IPS-11a (cell line): Measurements from ENCODE around the gene SGK1.
"Not testable (repeated sequence)": the region's sequence is repeated elsewhere in the genome, so short reads cannot be mapped to it uniquely, and the experiment has no call there.

Source experiments
- H3K4me3 ChIP-seq: one replicate; pipeline ENCODE4 v1.5.1; 2013; ENCODE audit warnings: low read depth, low read length, control low read depth

Gene SGK1

DNA sequence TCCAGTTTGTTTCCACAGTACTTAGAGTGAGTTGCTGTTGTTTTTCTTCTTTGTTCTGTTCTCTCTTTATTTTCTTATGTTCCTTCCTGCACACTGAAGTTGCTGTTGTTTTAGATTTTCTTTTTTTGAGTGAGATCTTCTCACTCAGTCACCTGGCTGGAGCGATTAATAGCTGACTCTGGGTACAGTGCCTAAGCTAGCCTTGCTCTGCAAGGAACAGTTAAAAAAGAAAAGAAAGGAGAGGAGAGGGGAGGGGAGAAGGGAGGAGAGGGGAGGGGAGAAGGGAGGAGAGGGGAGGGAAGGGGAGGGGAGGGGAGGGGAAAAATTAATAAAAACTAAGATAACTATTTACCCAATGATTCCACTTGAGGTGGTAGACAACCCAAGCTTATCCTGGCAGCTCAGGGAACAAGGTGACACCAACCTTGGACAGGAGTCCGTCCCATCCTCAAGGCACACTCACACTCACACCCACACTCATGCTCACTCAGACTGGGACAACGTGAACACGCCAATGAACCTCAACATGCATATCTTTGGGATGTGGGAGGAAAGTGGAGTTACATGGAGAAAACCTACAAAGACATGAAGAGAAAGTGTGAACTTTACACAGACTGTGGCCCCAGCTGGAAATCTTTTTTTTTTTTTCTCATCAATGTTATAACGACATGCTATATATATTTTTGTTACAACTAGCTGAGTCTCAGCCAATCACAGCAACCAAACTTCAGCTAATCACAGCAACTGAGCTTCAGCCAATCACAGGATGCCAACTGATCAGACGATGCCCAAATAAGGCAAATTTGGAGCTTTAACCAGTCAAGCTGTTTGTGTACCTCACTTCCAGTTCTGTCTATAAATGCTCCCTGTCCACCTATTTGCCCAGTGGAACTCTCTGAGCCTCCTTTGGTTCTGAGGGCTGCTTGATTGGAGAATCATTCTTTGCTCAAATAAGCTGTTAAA is 124.1 kb downstream of the SGK1 start:
- H3K4me3 ChIP-seq, result no peak overlapping the region

DNA sequence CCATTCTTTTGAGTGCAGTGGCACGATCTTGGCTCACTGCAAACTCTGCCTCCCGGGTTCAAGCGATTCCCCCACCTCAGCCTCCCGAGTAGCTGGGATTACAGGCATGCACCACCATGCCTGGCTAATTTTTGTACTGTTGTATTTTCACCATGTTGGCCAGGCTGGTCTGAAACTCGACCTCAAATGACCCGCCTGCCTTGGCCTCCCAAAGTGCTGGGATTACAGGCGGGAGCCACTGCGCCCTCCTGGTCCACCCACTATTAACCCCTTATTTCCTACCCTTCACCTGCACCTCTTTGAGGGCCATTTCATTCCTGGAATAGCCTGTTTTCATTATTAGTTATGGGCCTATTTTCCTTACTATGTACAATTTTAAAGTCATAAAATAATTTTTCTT is 125.3 kb downstream of the SGK1 start:
- not testable (repeated sequence) for H3K4me3 ChIP-seq

DNA sequence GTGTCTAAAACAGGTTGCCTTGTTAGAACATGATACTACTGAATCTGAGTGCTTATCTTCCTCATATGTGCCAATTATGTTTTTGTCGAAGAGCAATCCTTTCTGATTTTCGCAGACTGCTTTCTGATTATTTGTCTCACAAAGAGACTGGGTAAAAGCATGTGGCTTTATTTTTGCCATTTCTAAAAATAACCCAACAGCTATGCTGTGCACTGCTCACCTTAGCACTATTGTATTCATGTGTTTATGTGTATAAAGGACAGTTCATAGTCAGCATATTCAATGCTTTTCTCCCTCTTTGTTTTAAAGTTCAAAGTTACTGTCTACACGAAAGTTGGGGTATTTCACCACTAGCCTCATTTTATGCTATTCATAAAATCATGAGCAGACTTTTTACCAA is 127.0 kb downstream of the SGK1 start:
- H3K4me3 ChIP-seq, result no peak overlapping the region

DNA sequence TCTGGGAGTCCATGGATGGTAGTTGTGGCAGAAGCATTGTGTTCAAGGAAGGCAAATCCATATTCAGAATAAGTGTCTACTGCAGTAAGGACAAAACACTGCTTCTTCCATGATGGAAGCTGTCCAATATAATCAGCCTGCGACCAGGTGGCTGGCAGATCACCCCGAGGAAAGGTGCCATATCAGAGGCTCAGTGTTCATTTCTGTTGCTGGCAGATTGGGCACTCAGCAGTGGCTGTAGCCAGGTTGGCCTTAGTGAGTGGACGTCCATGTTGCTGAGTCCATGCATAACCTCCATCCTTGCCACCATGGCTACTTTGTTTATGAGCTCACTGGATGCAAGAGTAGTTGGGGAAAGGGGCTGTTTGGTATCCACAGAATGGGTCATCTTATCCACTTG is 130.2 kb downstream of the SGK1 start:
- H3K4me3 ChIP-seq, result no peak overlapping the region

DNA sequence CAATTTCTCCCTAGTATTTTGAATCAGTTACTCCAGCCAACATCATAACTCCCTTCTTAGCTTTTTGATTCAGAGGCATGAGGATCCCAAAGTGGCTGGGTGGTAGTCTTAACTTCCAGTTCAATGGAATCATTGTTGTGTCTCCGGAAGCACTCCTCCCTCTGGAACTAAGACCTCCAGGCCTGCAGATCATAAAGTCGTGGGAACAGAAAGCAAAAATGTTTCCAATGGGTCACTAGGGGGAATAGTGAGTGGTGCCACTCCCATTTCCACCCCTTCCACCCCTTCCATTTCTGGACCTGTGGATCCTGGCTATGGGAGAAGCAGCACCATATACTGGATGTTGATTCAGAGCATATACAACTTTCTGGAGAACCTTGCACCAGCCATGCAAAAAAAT is 130.8 kb downstream of the SGK1 start:
- H3K4me3 ChIP-seq, result no peak overlapping the region

DNA sequence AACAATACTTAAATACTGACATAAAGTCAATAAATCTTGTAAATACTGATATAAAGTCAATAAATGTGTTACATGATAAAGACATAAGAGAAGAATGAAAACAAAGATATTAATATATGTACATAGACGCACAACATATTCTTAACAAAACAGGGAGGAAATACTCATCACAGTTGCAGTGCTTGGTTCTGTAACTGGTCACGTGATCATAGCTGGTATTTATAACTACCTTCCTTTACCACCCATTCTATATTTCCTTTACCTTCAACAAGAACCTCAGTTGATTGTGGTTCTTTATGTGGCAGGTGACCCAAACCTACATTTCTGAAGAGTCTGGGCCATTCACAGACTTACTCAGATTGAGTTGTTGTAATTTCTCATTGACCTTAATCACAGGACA is 131.6 kb downstream of the SGK1 start:
- H3K4me3 ChIP-seq, result no peak overlapping the region

DNA sequence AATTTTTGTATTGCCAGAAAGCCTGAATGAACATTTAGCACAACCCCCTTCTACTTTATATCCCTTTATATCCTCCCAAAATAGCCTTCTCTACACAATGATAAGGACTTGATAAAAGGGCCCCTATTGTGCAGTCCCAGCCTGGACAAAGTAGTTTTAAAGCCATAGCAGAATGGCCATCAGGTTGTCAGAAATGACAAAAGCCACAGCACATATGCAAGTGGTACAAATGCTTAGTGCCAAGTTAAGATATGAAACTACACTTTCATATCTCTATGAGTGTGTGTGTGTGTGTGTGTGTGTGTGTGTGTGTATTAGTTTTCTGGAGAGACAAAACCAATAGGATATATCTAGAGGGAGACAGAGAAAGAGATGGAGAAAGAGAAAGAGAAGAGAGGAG is 132.6 kb downstream of the SGK1 start:
- H3K4me3 ChIP-seq, result no peak overlapping the region

DNA sequence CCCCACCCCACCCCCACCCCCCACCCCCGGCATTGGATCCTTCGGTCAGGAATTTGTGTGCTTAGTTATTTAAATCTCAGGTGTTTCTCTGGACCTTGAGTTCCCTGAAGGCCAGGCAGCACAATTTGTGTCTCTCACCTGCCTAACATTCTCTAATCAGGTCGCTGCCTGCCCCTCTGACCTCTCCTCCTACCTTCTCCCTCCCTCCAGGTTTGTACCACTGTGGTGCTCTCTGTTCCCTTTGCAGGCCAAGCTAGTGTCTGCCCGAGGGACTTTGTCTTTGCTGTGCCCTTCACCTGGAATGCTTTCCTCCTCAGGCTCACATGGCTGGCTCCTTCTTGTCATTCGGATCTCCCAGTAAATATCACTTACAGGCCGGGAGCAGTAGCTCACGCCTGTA is 134.1 kb downstream of the SGK1 start:
- H3K4me3 ChIP-seq, result no peak overlapping the region

DNA sequence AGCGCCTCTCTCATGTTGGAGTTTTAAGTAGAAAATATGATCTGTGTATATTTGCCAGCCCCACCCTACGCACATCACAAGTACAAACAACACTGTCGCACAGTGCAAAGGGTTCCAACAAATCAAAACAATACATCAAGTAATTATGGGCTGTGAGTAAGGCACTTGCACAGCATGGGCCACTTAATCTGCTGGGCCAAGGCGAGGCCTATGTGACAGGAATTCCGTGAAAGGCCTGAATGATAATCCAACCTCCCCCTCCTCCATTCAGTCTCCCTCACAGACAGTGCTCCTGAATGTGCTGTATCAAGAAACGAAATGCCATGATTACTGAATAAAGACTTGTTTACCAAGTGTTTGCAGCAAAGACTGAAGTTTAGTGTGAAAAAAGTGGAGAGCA is 135.4 kb downstream of the SGK1 start:
- H3K4me3 ChIP-seq, result no peak overlapping the region

DNA sequence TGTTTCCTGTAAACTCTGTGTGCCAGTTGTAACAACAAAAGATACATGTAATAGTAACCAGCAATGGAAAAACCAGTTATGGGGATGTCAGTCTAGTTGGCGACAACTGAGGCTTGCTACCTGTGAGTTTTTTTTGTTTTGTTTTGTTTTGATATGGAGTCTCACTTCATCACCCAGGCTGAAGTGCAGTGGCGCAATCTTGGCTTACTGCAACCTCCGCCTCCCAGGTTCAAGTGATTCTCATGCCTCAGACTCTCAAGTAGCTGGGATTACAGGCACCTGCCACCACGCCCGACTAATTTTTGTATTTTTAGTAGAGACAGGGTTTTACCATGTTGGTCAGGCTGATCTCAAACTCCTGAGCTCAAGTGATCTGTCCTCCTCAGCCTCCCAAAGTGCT is 136.2 kb downstream of the SGK1 start:
- H3K4me3 ChIP-seq, result not testable (repeated sequence)

DNA sequence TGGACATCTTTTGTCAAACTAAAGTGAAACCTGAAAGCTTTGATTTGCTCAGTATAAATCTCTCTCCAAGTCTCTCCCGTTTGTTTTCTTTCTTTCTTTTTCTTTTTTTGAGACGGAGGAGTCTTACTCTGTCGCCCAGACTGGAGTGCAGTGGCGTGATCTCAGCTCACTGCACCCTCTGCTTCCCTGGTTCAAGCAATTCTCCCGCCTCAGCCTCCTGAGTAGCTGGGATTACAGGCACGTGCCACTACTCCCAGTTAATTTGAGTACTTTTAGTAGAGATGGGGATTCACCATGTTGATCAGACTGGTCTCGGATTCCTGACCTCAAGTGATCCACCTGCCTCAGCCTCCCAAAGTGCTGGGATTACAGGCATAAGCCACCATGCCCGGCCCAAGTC is 136.7 kb downstream of the SGK1 start:
- not testable (repeated sequence) for H3K4me3 ChIP-seq

DNA sequence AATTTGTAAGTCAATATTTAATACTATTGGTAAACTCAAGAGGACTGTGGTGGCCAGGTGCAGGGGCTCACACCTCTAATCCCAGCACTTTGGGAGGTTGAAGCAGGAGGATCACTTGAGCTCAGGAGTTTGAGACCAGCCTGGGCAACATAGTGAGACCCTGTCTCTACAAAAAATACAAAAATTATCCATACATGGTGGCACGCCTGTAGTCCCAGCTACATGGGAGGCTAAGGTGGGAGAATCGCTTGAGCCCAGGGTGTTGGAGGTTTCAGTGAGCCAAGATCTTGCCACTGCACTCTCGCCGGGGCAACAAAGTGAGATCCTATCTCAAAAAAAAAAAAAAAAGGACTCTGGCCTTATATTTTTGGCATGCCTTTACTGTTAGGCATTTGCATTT is 137.4 kb downstream of the SGK1 start:
- not testable (repeated sequence) for H3K4me3 ChIP-seq

DNA sequence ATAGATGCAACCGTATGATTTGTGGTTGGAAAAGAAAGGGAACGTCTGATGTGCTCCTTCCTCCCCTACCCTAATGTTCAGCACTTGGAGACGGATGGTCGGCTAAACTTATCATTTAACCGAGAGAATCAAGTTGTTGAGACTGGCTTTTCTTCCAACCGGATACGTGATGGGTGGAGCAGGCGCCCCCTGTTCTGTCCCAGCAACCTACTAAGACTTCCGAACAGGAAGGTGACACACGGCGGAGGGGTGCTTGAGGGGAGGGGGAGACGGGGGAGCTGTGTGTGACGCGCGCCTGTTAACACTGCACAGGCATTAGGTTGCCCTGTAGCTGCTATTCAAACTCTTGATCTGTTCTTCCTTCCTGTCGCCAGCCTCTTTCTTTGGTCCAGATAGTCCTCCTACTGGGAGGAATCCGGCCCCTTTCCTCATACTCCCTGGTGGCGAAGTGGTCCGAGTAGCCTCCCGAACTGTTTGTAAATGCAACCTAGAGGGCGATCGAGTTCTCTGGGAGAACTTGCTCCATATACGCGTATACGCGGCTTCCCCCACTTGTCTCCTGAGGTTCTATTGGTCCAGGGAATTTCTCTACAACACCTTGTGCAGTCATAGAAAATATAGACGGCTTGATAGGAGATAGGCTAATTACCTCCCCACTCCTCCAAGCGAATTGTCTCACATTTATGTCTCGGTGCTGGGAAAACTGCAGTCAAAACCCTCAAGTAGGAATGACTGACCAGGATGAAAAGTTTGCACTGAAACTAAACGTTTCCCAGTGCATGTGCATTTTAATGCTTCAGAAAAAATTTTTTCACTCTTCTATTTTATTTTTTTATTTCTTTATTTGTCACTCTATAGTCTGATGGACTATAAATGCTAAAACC is 139.5 kb downstream of the SGK1 start:
- peak overlapping the region; percentile 29 for H3K4me3 ChIP-seq

DNA sequence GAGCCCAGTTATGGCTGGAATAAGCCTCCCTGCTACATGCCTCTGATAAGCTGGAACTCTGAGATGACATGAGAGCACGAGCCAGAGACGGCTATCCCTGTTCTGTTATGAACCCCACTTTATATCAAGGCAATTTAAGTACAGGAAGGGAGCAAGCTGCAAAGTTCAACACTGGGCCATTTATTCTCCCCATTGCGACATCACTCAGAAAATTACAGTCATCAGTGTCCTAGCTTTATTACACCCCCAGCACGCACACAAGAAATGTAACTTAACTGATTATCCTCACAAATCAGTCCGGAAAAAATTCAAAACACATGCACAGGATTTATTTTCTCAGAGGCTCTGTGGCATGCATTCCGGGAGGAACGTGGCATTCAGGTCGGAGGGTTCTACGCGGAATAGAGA is 140.2 kb downstream of the SGK1 start:
- H3K4me3 ChIP-seq, result peak overlapping the region; percentile 29

DNA sequence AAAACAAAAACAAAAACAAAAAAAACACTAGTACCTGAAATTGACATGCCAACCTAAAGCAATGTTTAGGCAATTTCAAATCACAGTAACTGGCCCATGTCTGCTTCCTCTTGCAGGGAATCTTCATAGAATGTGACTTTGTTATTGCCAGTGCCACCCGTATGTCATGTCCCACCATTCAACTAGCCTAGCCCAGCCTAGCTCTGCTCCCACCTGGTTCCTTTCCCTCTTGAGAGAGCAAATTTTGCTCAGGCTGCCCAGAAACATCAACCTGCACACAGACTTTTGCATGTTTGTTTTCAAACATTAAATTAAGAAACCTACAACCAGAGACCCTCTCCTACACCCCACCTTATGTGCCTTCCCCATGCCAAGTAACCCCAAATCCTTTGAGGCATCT is 140.7 kb downstream of the SGK1 start:
- H3K4me3 ChIP-seq, result no peak overlapping the region

DNA sequence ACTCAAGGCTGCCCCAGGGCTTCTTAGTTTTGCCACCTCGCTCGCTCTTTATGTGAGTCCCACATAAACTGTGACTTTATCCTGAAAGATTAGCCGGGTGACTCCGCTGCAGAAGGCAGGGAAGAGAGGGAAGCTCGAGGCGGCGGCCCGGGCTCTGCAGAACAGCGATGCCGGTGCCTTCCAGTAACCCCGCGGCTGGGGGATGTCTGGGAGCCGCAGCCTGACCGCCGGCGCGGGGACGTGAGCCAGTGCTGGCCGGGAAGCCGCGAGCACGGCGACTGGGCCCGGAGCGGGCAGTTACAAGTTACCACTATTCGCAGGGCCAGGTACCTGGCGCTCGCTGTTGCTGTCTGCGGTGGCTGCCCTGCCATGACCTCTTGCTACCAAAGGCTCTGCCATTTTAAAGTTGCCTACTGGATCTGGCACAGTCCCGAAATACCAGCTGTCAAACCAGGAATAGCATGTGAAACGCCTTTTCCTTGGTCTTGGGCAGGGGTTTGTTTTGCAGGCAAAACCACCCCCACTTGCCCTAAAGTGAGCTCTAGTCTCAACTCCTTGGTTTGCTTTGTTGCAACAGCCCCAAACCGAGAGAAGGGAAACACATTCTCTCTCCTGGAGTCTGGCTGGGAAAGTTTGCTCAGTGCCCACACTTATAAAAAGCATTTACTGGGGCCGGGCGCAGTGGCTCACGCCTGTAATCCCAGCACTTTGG is 141.5 kb downstream of the SGK1 start:
- H3K4me3 ChIP-seq, result peak overlapping the region; percentile 63

DNA sequence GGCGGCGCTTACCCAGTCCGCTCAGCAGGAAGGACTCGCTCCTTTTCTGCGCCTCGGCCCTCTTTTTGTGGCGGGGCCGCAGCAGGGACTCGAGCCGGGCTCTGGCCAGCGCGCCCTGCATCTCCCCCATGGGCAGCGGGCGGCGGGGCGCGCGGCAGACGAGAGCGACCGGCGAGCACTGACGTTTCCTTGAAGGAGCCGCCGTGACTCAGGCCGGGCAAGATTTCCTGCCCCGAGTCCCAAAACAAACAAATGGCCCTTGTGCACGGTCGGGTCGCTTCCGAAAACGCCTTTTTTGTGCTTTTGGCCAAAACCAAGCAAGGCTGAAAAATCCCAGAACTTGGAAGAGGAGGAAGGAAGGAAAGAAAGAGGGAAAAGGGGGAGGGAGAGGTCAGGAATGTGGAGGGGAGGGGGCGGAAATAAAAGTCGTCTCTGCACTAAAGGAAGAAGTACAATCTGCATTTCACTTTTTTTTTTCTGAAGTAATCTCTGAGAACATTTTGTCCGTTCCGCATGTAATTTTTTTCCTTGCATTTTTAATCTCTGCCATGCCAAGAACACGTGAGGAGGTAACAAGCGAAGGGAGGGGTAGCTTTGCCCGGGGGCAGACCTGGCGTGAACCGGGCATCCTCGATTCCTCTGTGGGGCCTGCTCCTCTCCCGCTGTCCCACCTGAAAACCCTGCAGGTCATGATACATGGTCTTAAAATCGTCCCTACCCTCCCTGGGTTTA is 142.2 kb downstream of the SGK1 start:
- H3K4me3 ChIP-seq, result peak overlapping the region; percentile 63

DNA sequence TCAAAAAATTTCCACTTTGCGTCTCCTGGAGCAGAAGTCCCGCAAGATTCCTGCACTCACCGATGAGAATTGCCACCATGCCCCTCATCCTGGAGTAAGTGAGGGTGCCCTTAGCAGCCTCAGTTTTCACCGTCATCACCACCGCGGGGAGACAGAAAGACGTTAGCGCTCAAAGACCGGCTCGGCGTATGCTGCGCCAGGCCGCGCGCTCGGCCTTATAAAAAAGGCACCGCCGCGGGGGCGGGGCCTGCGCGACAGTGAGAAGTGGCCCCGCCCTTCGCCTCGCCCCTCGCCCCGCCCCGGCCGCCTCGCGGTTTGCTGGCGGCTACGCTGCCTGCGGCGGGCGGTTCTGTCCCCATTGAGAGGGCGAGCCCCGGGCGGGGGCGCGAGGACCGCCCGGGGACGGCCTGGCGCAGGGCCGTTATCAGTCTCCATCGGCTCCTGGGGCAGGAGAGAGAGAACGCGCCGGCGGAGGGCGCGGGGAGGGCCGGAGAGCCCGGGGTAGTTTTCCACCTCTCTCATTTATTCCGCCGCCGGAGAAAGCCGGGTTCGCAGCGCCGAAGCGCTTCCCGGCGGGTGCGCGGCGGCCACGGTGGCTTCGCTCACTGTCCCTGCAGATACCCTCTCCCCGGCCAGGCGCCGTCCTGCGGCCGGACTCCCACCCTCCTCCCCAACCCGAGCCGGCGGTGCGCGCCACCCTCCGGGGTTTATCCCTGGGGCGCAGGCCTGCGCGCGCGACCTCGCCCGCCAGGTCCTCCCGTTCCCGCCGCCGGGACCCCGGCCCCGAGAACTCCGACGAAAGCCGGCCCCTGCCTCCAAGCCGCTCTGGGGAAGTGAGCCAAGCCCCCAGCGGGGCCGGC is 143.0 kb downstream of the SGK1 start:
- peak overlapping the region; percentile 77 for H3K4me3 ChIP-seq

DNA sequence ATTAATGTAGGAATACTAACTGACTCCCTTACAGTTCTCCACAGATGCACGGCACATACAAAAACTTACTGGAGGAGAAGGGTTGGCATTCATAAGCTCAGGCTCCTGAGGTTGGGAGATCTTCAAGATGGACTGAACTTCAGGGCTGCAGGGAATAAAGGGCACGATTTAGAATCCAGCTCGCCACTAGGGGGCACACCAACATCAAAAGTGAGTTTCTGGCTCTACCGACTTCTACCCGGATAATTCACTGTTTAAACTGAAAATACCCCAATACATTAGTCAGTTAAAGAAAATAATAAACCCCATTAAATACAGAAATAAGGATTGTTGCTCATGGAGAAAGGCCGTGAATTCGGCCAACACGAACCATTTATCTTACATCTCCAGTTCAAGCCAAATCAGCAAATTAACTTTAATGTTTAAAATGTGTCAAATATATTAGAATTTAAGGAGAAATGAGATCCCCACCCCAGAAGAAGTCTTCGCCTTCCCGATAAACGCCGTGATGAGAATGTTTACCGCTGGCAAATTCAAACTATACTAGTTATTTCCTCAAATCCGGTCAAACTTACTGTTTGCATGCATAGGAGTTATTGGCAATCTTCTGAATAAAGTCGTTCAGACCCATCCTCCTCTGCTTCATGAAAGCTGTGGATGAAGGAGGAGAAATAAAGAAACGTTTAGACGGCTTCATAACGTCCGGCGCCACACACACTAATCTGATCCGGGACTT is 143.8 kb downstream of the SGK1 start:
- peak overlapping the region; percentile 77 for H3K4me3 ChIP-seq
